Fibroblast of skin of right quadriceps (primary cell): Measurements from ENCODE around the gene ELAVL4.
"Not testable (repeated sequence)": the region's sequence is repeated elsewhere in the genome, so short reads cannot be mapped to it uniquely, and the experiment has no call there.

Source experiments
- DNase-seq: peaks from one replicate; pipeline ENCODE4 v3.0.0-alpha.2; 2013

Gene ELAVL4

GRCh38 chr1:50126927-50127715 is 18.4 kb downstream of the ELAVL4 start:
- DNase-seq = no peak

GRCh38 chr1:50129201-50129600 is 20.5 kb downstream of the ELAVL4 start:
- no peak for DNase-seq

GRCh38 chr1:50132347-50132894 is 23.7 kb downstream of the ELAVL4 start:
- no peak for DNase-seq

- DNase-seq = no peak
These were observed 27.0 kb downstream of the ELAVL4 start for GRCh38 chr1:50135716-50136115.

- no peak for DNase-seq
These were observed 30.8 kb downstream of the ELAVL4 start for GRCh38 chr1:50139339-50140181.

- DNase-seq = no peak
These were observed 31.4 kb downstream of the ELAVL4 start for GRCh38 chr1:50140182-50140447.

GRCh38 chr1:50147191-50147850 is 38.6 kb downstream of the ELAVL4 start:
- no peak for DNase-seq

GRCh38 chr1:50148142-50148923 is 39.6 kb downstream of the ELAVL4 start:
- DNase-seq = no peak

GRCh38 chr1:50152236-50152635 is 43.5 kb downstream of the ELAVL4 start:
- no peak for DNase-seq

- no peak for DNase-seq
These were observed 46.8 kb downstream of the ELAVL4 start for GRCh38 chr1:50155541-50155940.

GRCh38 chr1:50156241-50157010 is 47.7 kb downstream of the ELAVL4 start:
- DNase-seq = no peak

GRCh38 chr1:50157306-50157941 is 48.7 kb downstream of the ELAVL4 start:
- no peak for DNase-seq

GRCh38 chr1:50158421-50158820 is 49.7 kb downstream of the ELAVL4 start:
- no peak for DNase-seq

- no peak for DNase-seq
These were observed 55.0 kb downstream of the ELAVL4 start for GRCh38 chr1:50163680-50164079.

- not testable (repeated sequence) for DNase-seq
These were observed 57.6 kb downstream of the ELAVL4 start for GRCh38 chr1:50166351-50166750.

- no peak for DNase-seq
These were observed 63.6 kb downstream of the ELAVL4 start for GRCh38 chr1:50172299-50172698.

- no peak for DNase-seq
These were observed 65.4 kb downstream of the ELAVL4 start for GRCh38 chr1:50174101-50174500.

- DNase-seq = no peak
These were observed 67.3 kb downstream of the ELAVL4 start for GRCh38 chr1:50175719-50176639.

- no peak for DNase-seq
These were observed 69.3 kb downstream of the ELAVL4 start for GRCh38 chr1:50177994-50178393.

GRCh38 chr1:50179639-50180038 is 70.9 kb downstream of the ELAVL4 start:
- DNase-seq = no peak
